SK-N-SH treated with all-trans-retinoic acid at 6 μM for 48 hours (cell line): ENCODE data around the gene ZBTB7B.

Experiments used
- ATAC-seq: fragments of 200-7000 bp; cut with Tn5 transposase; 3 replicates; pipeline ENCODE4 v1.9.1; 2020; ENCODE audit warnings: mild to moderate bottlenecking, moderate library complexity
- ARNTL ChIP-seq: fragments of 450-650 bp; formaldehyde crosslinking; IDR thresholded peaks from 2 replicates; pipeline ENCODE4 v1.5.0; 2020; ENCODE audit warnings: low read depth, mild to moderate bottlenecking, moderate library complexity, borderline replicate concordance
- BACH2 ChIP-seq: fragments of 250-450 bp; sonication (Bioruptor Pico); IDR thresholded peaks from 2 replicates; pipeline ENCODE4 v1.9.0; 2021; ENCODE audit warnings: mild to moderate bottlenecking, borderline replicate concordance
- CREB5 ChIP-seq: fragments of 250-450 bp; sonication (Bioruptor Pico); IDR thresholded peaks from 2 replicates; pipeline ENCODE4 v1.5.1; 2020; ENCODE audit warnings: low read depth, mild to moderate bottlenecking, moderate library complexity
- CSDC2 ChIP-seq: fragments of 250-450 bp; sonication (Bioruptor Pico); IDR thresholded peaks from 2 replicates; pipeline ENCODE4 v1.5.0; 2020; ENCODE audit warnings: mild to moderate bottlenecking, moderate library complexity
- CSRNP3 ChIP-seq: fragments of 250-450 bp; sonication (Bioruptor Pico); IDR thresholded peaks from 2 replicates; pipeline ENCODE4 v1.5.1; 2021; ENCODE audit warnings: mild to moderate bottlenecking, moderate library complexity
- ESRRG ChIP-seq: fragments of 250-450 bp; sonication (Bioruptor Pico); IDR thresholded peaks from 2 replicates; pipeline ENCODE4 v1.6.1; 2021; ENCODE audit warnings: mild to moderate bottlenecking
- ISL1 ChIP-seq: fragments of 250-450 bp; sonication (Bioruptor Pico); IDR thresholded peaks from 2 replicates; pipeline ENCODE4 v2.1.2; 2022; ENCODE audit warnings: mild to moderate bottlenecking, moderate library complexity
- OSR1 ChIP-seq: fragments of 250-450 bp; sonication (Bioruptor Pico); IDR thresholded peaks from 2 replicates; pipeline ENCODE4 v1.8.0; 2022; ENCODE audit warnings: moderate library complexity, mild to moderate bottlenecking, inconsistent platforms
- POU6F1 ChIP-seq: fragments of 250-450 bp; sonication (Bioruptor Pico); IDR thresholded peaks from 2 replicates; pipeline ENCODE4 v1.8.0; 2021; ENCODE audit warnings: low read depth, mild to moderate bottlenecking, moderate library complexity, borderline replicate concordance
- PPARA ChIP-seq: fragments of 250-450 bp; sonication (Bioruptor Pico); IDR thresholded peaks from 2 replicates; pipeline ENCODE4 v1.5.0; 2020; ENCODE audit warnings: mild to moderate bottlenecking, borderline replicate concordance
- SNAI2 ChIP-seq: fragments of 250-450 bp; sonication (Bioruptor Pico); IDR thresholded peaks from 2 replicates; pipeline ENCODE4 v1.5.0; 2020; ENCODE audit warnings: mild to moderate bottlenecking, moderate library complexity
- TCF4 ChIP-seq: fragments of 250-450 bp; sonication (Bioruptor Pico); IDR thresholded peaks from 2 replicates; pipeline ENCODE4 v1.8.0; 2021; ENCODE audit warnings: mild to moderate bottlenecking, moderate library complexity, borderline replicate concordance
- TOX ChIP-seq: fragments of 250-450 bp; sonication (Bioruptor Pico); IDR thresholded peaks from 2 replicates; pipeline ENCODE4 v1.8.0; 2021; ENCODE audit warnings: mild to moderate bottlenecking, moderate library complexity, borderline replicate concordance
- ZC3H10 ChIP-seq: fragments of 250-450 bp; sonication (Bioruptor Pico); IDR thresholded peaks from 2 replicates; pipeline ENCODE4 v1.5.1; 2021; ENCODE audit warnings: mild to moderate bottlenecking, moderate library complexity
- ZFP3 ChIP-seq: fragments of 250-450 bp; sonication (Bioruptor Pico); IDR thresholded peaks from 2 replicates; pipeline ENCODE4 v1.5.0; 2020; ENCODE audit warnings: mild to moderate bottlenecking, moderate library complexity
- ZNF565 ChIP-seq: fragments of 450-650 bp; formaldehyde crosslinking; conservative IDR thresholded peaks from 2 replicates; pipeline ENCODE4 v1.5.0; 2020; ENCODE audit warnings: low read depth, mild to moderate bottlenecking, moderate library complexity
- ZNF70 ChIP-seq: fragments of 450-650 bp; formaldehyde crosslinking; IDR thresholded peaks from 2 replicates; pipeline ENCODE4 v1.5.0; 2020; ENCODE audit warnings: mild to moderate bottlenecking, moderate library complexity

The ZBTB7B gene

GRCh38 chr1:154993572-154994268, 8.9 kb upstream of the ZBTB7B start, which contains the start of gene LENEP:
Gene LENEP (plus strand): TSS chr1:154993586. CDS start chr1:154993608, 22 bp downstream.
- ATAC-seq: no peak; the same call in 1 of the 3 replicates

GRCh38 chr1:154994269-154994587, 8.4 kb upstream of the ZBTB7B start:
- no peak for ATAC-seq
- TF ChIP-seq CSRNP3 (CRISPR knock-in tag) (no peak), TCF4 (CRISPR knock-in tag) (no peak), TOX (CRISPR knock-in tag) (no peak), ESRRG (no peak), SNAI2 (CRISPR knock-in tag) (no peak), POU6F1 (CRISPR knock-in tag) (no peak), CREB5 (CRISPR knock-in tag) (no peak), ZFP3 (CRISPR knock-in tag) (no peak), ARNTL (CRISPR knock-in tag) (no peak), ZNF565 (CRISPR knock-in tag) (no peak), ZNF70 (CRISPR knock-in tag) (no peak), ISL1 (no peak)

More at GRCh38 chr1:154993572-154994268, 8.9 kb upstream of the ZBTB7B start, which contains the start of gene LENEP:
- TF ChIP-seq TCF4 (CRISPR knock-in tag) (no peak), ZFP3 (CRISPR knock-in tag) (no peak), ISL1 (no peak), BACH2 (CRISPR knock-in tag) (no peak), ZNF565 (CRISPR knock-in tag) (no peak), ZNF70 (CRISPR knock-in tag) (no peak), CSRNP3 (CRISPR knock-in tag) (no peak)

- no peak for TF ChIP-seq ARNTL (CRISPR knock-in tag)
- no peak for TF ChIP-seq ESRRG
- no peak for TF ChIP-seq CREB5 (CRISPR knock-in tag)
- no peak for TF ChIP-seq PPARA
- no peak for TF ChIP-seq SNAI2 (CRISPR knock-in tag)
- TF ChIP-seq TCF4 (CRISPR knock-in tag): no peak
- TF ChIP-seq BACH2 (CRISPR knock-in tag): no peak
- no peak for TF ChIP-seq OSR1 (CRISPR knock-in tag)
- no peak for TF ChIP-seq ZC3H10 (CRISPR knock-in tag)
- no peak for TF ChIP-seq CSDC2 (CRISPR knock-in tag)
- TF ChIP-seq, all 23 proteins: peak for 0
- ATAC-seq: no peak
These were observed 8.0 kb upstream of the ZBTB7B start for GRCh38 chr1:154994591-154994990.

- peak; percentile 40 for ATAC-seq
- TF ChIP-seq TOX (CRISPR knock-in tag): peak; percentile 5; the same call in 1 of the 2 replicates
These were observed 7.2 kb upstream of the ZBTB7B start for GRCh38 chr1:154995301-154995983.
